H1 (cell line): ENCODE results near the gene TNIP1. TPM values are rescaled to one million over a fixed set of nuclear protein-coding genes. Genes with fewer than 3 reads are reported as not detected.

Experiments used
- CTCF ChIA-PET: fragments of 300-600 bp; sonication (Branson Sonifier 250); formaldehyde crosslinking; loops from one replicate; lab custom pipeline; 2021; ENCODE audit not compliant: partially characterized antibody; lab: Charles Lee
- POLR2A ChIA-PET: fragments of 300-600 bp; sonication (Branson Sonifier 250); formaldehyde crosslinking; loops from one replicate; lab custom pipeline; 2021; ENCODE audit warnings: inconsistent platforms; ENCODE audit not compliant: partially characterized antibody; lab: Charles Lee
- DNase-seq, 2 experiments: peaks; one replicate each; pipeline versions ENCODE4 v3.0.0 to v3.0.0-alpha.2; 2010 to 2022; ENCODE audit warnings: low spot score in 2 of 2, low read depth in 1 of 2, mixed read lengths in 1 of 2
- FAIRE-seq: peaks from 2 replicates; lab custom pipeline; 2011; peaks lifted over from hg19 to GRCh38; lab: Jason Lieb, UNC
- H2AFZ ChIP-seq: 2 replicates; pipeline ENCODE4 v1.8.1; 2012; ENCODE audit warnings: low read length, inconsistent platforms
- H2AK5ac ChIP-seq: 2 replicates; pipeline ENCODE4 v1.6.1; 2013; ENCODE audit warnings: low read depth, low read length
- H2BK120ac ChIP-seq: replicated peaks from 2 replicates; pipeline ENCODE3; 2013; ENCODE audit warnings: low read depth, low read length, inconsistent platforms
- H2BK12ac ChIP-seq: 2 replicates; pipeline ENCODE4 v1.6.1; 2013; ENCODE audit warnings: low read depth, low read length
- H2BK15ac ChIP-seq: 2 replicates; pipeline ENCODE4 v1.6.1; 2013; ENCODE audit warnings: low read length
- H2BK20ac ChIP-seq: 2 replicates; pipeline ENCODE4 v1.6.1; 2013; ENCODE audit warnings: low read length
- H2BK5ac ChIP-seq: 2 replicates; pipeline ENCODE4 v1.6.1; 2013; ENCODE audit warnings: low read depth, low read length
- H3K14ac ChIP-seq: 2 replicates; pipeline ENCODE4 v1.6.1; 2013; ENCODE audit warnings: inconsistent platforms; ENCODE audit not compliant: insufficient read length
- H3K18ac ChIP-seq: 2 replicates; pipeline ENCODE4 v1.6.1; 2013; ENCODE audit warnings: low read length; ENCODE audit errors: extremely low read depth
- H3K23ac ChIP-seq: 2 replicates; pipeline ENCODE4 v1.6.1; 2013; ENCODE audit warnings: inconsistent platforms; ENCODE audit not compliant: insufficient read length
- H3K23me2 ChIP-seq: 2 replicates; pipeline ENCODE4 v1.6.1; 2013; ENCODE audit warnings: low read depth, low read length
- H3K27ac ChIP-seq: 2 replicates; pipeline ENCODE4 v1.6.1; 2011; ENCODE audit warnings: low read depth, low read length, inconsistent platforms
- H3K27me3 ChIP-seq, 4 experiments: replicated peaks in 1 of 4; 1 replicate in 1 of 4; 2 replicates in 3 of 4; pipeline versions ENCODE4 v1.6.1 to v1.8.1; 2011 to 2013; ENCODE audit warnings: low read length in 3 of 4, mild to moderate bottlenecking in 3 of 4, inconsistent platforms in 2 of 4, mixed read lengths in 2 of 4, moderate library complexity in 1 of 4; ENCODE audit not compliant: control insufficient read depth in 3 of 4, insufficient read depth in 3 of 4; ENCODE audit errors: extremely low read depth in 1 of 4
- H3K36me3 ChIP-seq, 4 experiments: 2 replicates each; pipeline versions ENCODE4 v1.6.1 to v1.8.1; 2011 to 2013; ENCODE audit warnings: mild to moderate bottlenecking in 4 of 4, low read length in 3 of 4, moderate library complexity in 2 of 4, control low read depth in 1 of 4, inconsistent platforms in 1 of 4; ENCODE audit not compliant: insufficient read depth in 4 of 4, control insufficient read depth in 2 of 4
- H3K4ac ChIP-seq: replicated peaks from 2 replicates; pipeline ENCODE3; 2013; ENCODE audit warnings: low read length, low read depth, mixed read lengths, inconsistent platforms; ENCODE audit not compliant: insufficient read length
- H3K4me1 ChIP-seq, 4 experiments: replicated peaks in 1 of 4; 1 replicate in 1 of 4; 2 replicates in 3 of 4; pipeline versions ENCODE4 v1.6.1 to v1.8.1; 2011 to 2013; ENCODE audit warnings: low read length in 3 of 4, inconsistent platforms in 2 of 4, mixed read lengths in 1 of 4; ENCODE audit not compliant: insufficient read depth in 4 of 4, control insufficient read depth in 3 of 4
- H3K4me2 ChIP-seq, 2 experiments: 2 replicates each; pipeline versions ENCODE4 v1.6.1 to v1.8.1; 2011 to 2013; ENCODE audit warnings: low read depth in 2 of 2, low read length in 2 of 2, control low read depth in 1 of 2, inconsistent platforms in 1 of 2, mild to moderate bottlenecking in 1 of 2; ENCODE audit not compliant: insufficient read depth in 1 of 2
- H3K4me3 ChIP-seq, 4 experiments: fragments of 200-600, 300-600 bp in 1 of 4; sonication (generic), shearing (Covaris generic), sonication (Bioruptor Twin) in 1 of 4; 2 replicates each; pipeline versions ENCODE4 v1.5.1 to v1.8.1; 2011 to 2016; ENCODE audit warnings: low read length in 4 of 4, low read depth in 3 of 4, control low read depth in 2 of 4, inconsistent platforms in 2 of 4, mild to moderate bottlenecking in 2 of 4, mixed read lengths in 1 of 4, moderate library complexity in 1 of 4; ENCODE audit not compliant: insufficient read depth in 2 of 4; ENCODE audit errors: extremely low read depth in 1 of 4
- H3K56ac ChIP-seq: replicated peaks from 2 replicates; pipeline ENCODE3; 2013; ENCODE audit warnings: low read depth, mild to moderate bottlenecking, mixed read lengths, low read length, inconsistent platforms; ENCODE audit not compliant: insufficient read length
- H3K79me1 ChIP-seq: 2 replicates; pipeline ENCODE4 v1.6.1; 2013; ENCODE audit warnings: low read depth, low read length, control low read depth
- H3K79me2 ChIP-seq, 2 experiments: 2 replicates each; pipeline versions ENCODE4 v1.6.1 to v1.8.1; 2012 to 2013; ENCODE audit warnings: low read length in 2 of 2, mild to moderate bottlenecking in 2 of 2, inconsistent platforms in 1 of 2; ENCODE audit not compliant: insufficient read depth in 2 of 2, control insufficient read depth in 1 of 2
- H3K9ac ChIP-seq, 4 experiments: replicated peaks in 1 of 4; 1 replicate in 1 of 4; 2 replicates in 3 of 4; pipeline versions ENCODE4 v1.6.1 to v1.8.1; 2011 to 2013; ENCODE audit warnings: low read depth in 3 of 4, low read length in 3 of 4, control low read depth in 2 of 4, mild to moderate bottlenecking in 2 of 4, moderate library complexity in 2 of 4, inconsistent platforms in 1 of 4; ENCODE audit errors: extremely low read depth in 1 of 4
- H3K9me3 ChIP-seq, 2 experiments: 2 replicates each; pipeline versions ENCODE4 v1.6.1 to v1.8.1; 2012 to 2013; ENCODE audit warnings: mild to moderate bottlenecking in 2 of 2, moderate library complexity in 2 of 2, control low read depth in 1 of 2, inconsistent platforms in 1 of 2, low read depth in 1 of 2, low read length in 1 of 2, mixed read lengths in 1 of 2; ENCODE audit not compliant: insufficient read depth in 2 of 2
- H4K20me1 ChIP-seq, 2 experiments: replicated peaks in 1 of 2; 2 replicates each; pipeline versions ENCODE3 to v1.8.1; 2011 to 2013; ENCODE audit warnings: inconsistent platforms in 2 of 2, low read length in 2 of 2, mild to moderate bottlenecking in 1 of 2; ENCODE audit not compliant: insufficient read depth in 2 of 2, control insufficient read depth in 1 of 2
- H4K5ac ChIP-seq: 2 replicates; pipeline ENCODE4 v1.6.1; 2013; ENCODE audit warnings: low read length, low read depth, mixed read lengths, inconsistent platforms; ENCODE audit not compliant: insufficient read length
- H4K8ac ChIP-seq: 2 replicates; pipeline ENCODE4 v1.8.0; 2013; ENCODE audit warnings: mild to moderate bottlenecking, moderate library complexity, low read length, inconsistent platforms; ENCODE audit not compliant: insufficient read depth; ENCODE audit errors: extremely low read depth
- H4K91ac ChIP-seq: replicated peaks from 2 replicates; pipeline ENCODE3; 2013; ENCODE audit warnings: low read length, mixed read lengths, inconsistent platforms; ENCODE audit not compliant: insufficient read length
- E2F6 ChIP-seq: IDR thresholded peaks from 2 replicates; pipeline ENCODE4 v1.6.1; 2012; ENCODE audit warnings: inconsistent platforms
- EGR1 ChIP-seq: IDR thresholded peaks from 2 replicates; pipeline ENCODE4 v1.6.1; 2011; ENCODE audit warnings: low read depth, low read length, borderline replicate concordance
- POLR2A ChIP-seq, 2 experiments: IDR thresholded peaks; 1 replicate in 1 of 2; 2 replicates in 1 of 2; pipeline ENCODE4 v1.6.1; 2011; ENCODE audit warnings: low read depth in 2 of 2, low read length in 2 of 2, mild to moderate bottlenecking in 2 of 2; ENCODE audit errors: control extremely low read depth in 1 of 2
- POLR2AphosphoS5 ChIP-seq: IDR thresholded peaks from 2 replicates; pipeline ENCODE4 v1.6.1; 2011; ENCODE audit warnings: low read depth, low read length
- WGBS, 2 experiments: shearing (Covaris generic) in 1 of 2; methylation state at CpG; one replicate each; pipeline versions ENCODE4 v1.1.6 to v1.1.7; 2013 to 2015; ENCODE audit warnings: low lambda C conversion rate in 2 of 2, mixed read lengths in 2 of 2, inconsistent platforms in 1 of 2, low coverage in 1 of 2, missing lambda C conversion rate in 1 of 2; ENCODE audit not compliant: insufficient replicate concordance in 2 of 2, insufficient coverage in 1 of 2, insufficient read length in 1 of 2; ENCODE audit errors: extremely low coverage in 1 of 2, missing lambda C conversion rate in 1 of 2; 5-methylcytosine and 5-hydroxymethylcytosine counted together
- polyA plus RNA-seq, 7 experiments: library from polyadenylated mRNA; depleted of rRNA in 3 of 7; stranded (reverse) in 5 of 7; unstranded in 2 of 7; fragments of >200 nt in 5 of 7; fragments of 200-250 nt in 2 of 7; gene quantifications; 1 replicate in 5 of 7; 2 replicates in 1 of 7; 4 replicates in 1 of 7; pipeline versions ENCODE4 v1.2.1 to v1.2.3, GENCODE V29; 2011 to 2013; ENCODE audit warnings: missing spikeins in 2 of 7, mixed read lengths in 2 of 7
- total RNA-seq: library from RNA; stranded (reverse); fragmentation: NEBNext Ultra II Directional; extraction: Animal tissue kit (Norgen Biotek cat#: 25700); gene quantifications from 2 replicates; pipeline ENCODE4 v1.2.1, GENCODE V29; 2021

Gene TNIP1
- total and polyA plus RNA-seq, 2 of the 8 experiments (the other 6 are each of a cell fraction or from before 2014, with no cell fraction given), result 14.2 to 31.9 TPM

- ChIA-PET CTCF (interaction anchor here (0.6 to 28.6 kb wide), 5 partner anchors 12 to 37 kb away, joined by 3 to 442 read pairs (median 4); no protein-coding TSS in a partner anchor), POLR2A (interaction anchor here (0.7 to 1.0 kb wide), 2 partner anchors 12 to 29 kb away, joined by 3 read pairs; no protein-coding TSS in a partner anchor)
- Histone ChIP-seq H4K91ac (no peak overlapping the region), H3K23ac (no peak overlapping the region), H3K79me2 (peaks cover 3 to 37% of the 10 kb centered on the region in 2 experiments; a peak in 3 of 4 replicates), H3K9me3 (no peaks in the 10 kb centered on the region), H4K20me1 (no peaks in the 10 kb centered on the region), H3K4ac (no peak overlapping the region), H3K36me3 (no peaks in the 10 kb centered on the region), H2BK12ac (no peak overlapping the region), H3K18ac (no peak overlapping the region), H3K23me2 (peaks cover 3% of the 10 kb centered on the region), H2BK15ac (no peak overlapping the region), H2AK5ac (no peak overlapping the region), H3K4me3 (no peak overlapping the region), H4K8ac (no peak overlapping the region), H2BK5ac (no peak overlapping the region), H4K5ac (no peak overlapping the region), H3K27me3 (no peaks in the 10 kb centered on the region), H3K56ac (no peak overlapping the region), H3K4me1 (peaks cover 0 to 6% (median 2%) of the 10 kb centered on the region in 4 experiments; a peak in 5 of 7 replicates), H3K14ac (no peak overlapping the region), H3K4me2 (no peak overlapping the region; a peak in 1 of 4 replicates), H3K9ac (no peak overlapping the region; a peak in 1 of 7 replicates), H3K79me1 (peaks cover 5% of the 10 kb centered on the region; the same call in 1 of the 2 replicates), H2AFZ (no peak overlapping the region), H3K27ac (no peak overlapping the region), H2BK20ac (no peak overlapping the region), H2BK120ac (no peak overlapping the region)
- WGBS, 2 experiments, result 83% methylated on average over 16 of the region's 16 CpGs; no CpG with 5 or more reads in 1 of the 2 experiments
- no peak for FAIRE-seq
- no peak for DNase-seq
- TF ChIP-seq EGR1 (no peak), E2F6 (no peak), POLR2A (IDR thresholded peaks at IDR 0.05; ENCODE audit: control extremely low read depth in 1 of 2, low read depth in 2 of 2, low read length in 2 of 2) (no peak), POLR2AphosphoS5 (no peak)
Observed at GRCh38 chr5:151078490-151079262, 2.2 kb downstream of the TNIP1 start.
